Left lung (tissue), 10 donors: ENCODE measurements around the gene ZFC3H1. TPM values are rescaled to one million over a fixed set of nuclear protein-coding genes. Genes with fewer than 3 reads are reported as not detected.
"Not testable (repeated sequence)": the region's sequence is repeated elsewhere in the genome, so short reads cannot be mapped to it uniquely, and the experiment has no call there.

Experiments
- ATAC-seq: fragments of 200-7000 bp; cut with Tn5 transposase; one replicate; pipeline ENCODE4 v1.9.1; 2020; ENCODE audit warnings: moderate library complexity
- DNase-seq, 4 donors: peaks; one replicate each; pipeline ENCODE4 v3.0.0-alpha.2; 2013 to 2020
- H3K27ac ChIP-seq, 2 donors: fragments of 200-600 bp; sonication (generic) in 1 of 2; one replicate each; pipeline versions ENCODE4 v1.5.0 to v1.8.0; 2020 to 2021
- H3K27me3 ChIP-seq, 2 donors: fragments of 200-600 bp; sonication (generic) in 1 of 2; one replicate each; pipeline versions ENCODE4 v1.5.0 to v1.8.0; 2020 to 2021
- H3K36me3 ChIP-seq, 2 donors: fragments of 200-600 bp; sonication (generic) in 1 of 2; one replicate each; pipeline versions ENCODE4 v1.5.0 to v1.8.0; 2020 to 2021
- H3K4me1 ChIP-seq, 2 donors: fragments of 200-600 bp; one replicate each; pipeline ENCODE4 v1.8.0; 2021
- H3K4me3 ChIP-seq, 2 donors: fragments of 200-600 bp; sonication (generic) in 1 of 2; one replicate each; pipeline versions ENCODE4 v1.5.0 to v1.8.0; 2020 to 2021; ENCODE audit warnings: mild to moderate bottlenecking in 1 of 2
- H3K9me3 ChIP-seq, 2 donors: fragments of 200-600 bp; sonication (generic) in 1 of 2; one replicate each; pipeline versions ENCODE4 v1.5.0 to v1.8.0; 2020 to 2021
- CTCF ChIP-seq, 2 donors: fragments of 200-600 bp; sonication (generic) in 1 of 2; IDR thresholded peaks; one replicate each; pipeline versions ENCODE4 v1.5.0 to v1.8.0; 2021; ENCODE audit warnings: antibody characterized with exemption in 2 of 2
- intact Hi-C, 2 donors: fragments of 100-400 bp; cut with DNase I; formaldehyde crosslinking; loops; one replicate each; pipeline versions ENCODE4 v1.11.2 to v1.14.2; 2022
- polyA plus RNA-seq, 6 donors: library from polyadenylated mRNA; unstranded; fragments of 120-200 nt; gene quantifications; one replicate each; pipeline ENCODE4 v1.2.1, GENCODE V29; 2013; ENCODE audit not compliant: insufficient read length in 6 of 6
- total RNA-seq, 2 donors: library from RNA; stranded (reverse); fragmentation: NEBNext Ultra II Directional; extraction: Animal tissue kit (Norgen Biotek cat#: 25700); gene quantifications; one replicate each; pipeline ENCODE4 v1.2.1, GENCODE V29; 2021
- donor health status: DM: no; HTN: yes; CAD: no.
- donor health status: DM: no; HTN: no; CAD: no.

Gene ZFC3H1
- total and polyA plus RNA-seq, 8 donors = 40.7 to 95.6 (median 71.0) TPM

GRCh38 chr12:71708658-71709057, 45.0 kb upstream of the ZFC3H1 start:
- ATAC-seq = no peak
- Histone ChIP-seq H3K9me3 (peaks cover 0 to 16% of the 10 kb centered on the region in 2 donors), H3K4me1 (no peaks in the 10 kb centered on the region), H3K4me3 (no peak overlapping the region), H3K27me3 (no peaks in the 10 kb centered on the region), H3K36me3 (no peaks in the 10 kb centered on the region), H3K27ac (no peak overlapping the region)
- no peak for TF ChIP-seq CTCF (IDR thresholded peaks at IDR 0.05)
- DNase-seq = no peak
- intact Hi-C loops = no loop called here

- Histone ChIP-seq H3K4me3 (no peak overlapping the region), H3K36me3 (peaks cover 0 to 14% of the 10 kb centered on the region in 2 donors), H3K27me3 (no peaks in the 10 kb centered on the region), H3K9me3 (no peaks in the 10 kb centered on the region), H3K4me1 (no peaks in the 10 kb centered on the region), H3K27ac (no peak overlapping the region)
- ATAC-seq = no peak
- TF ChIP-seq CTCF (IDR thresholded peaks at IDR 0.05) = no peak
- intact Hi-C loops = no loop called here
- DNase-seq = no peak
Measured at GRCh38 chr12:71704920-71705319, 41.3 kb upstream of the ZFC3H1 start.

GRCh38 chr12:71703206-71703605, 39.6 kb upstream of the ZFC3H1 start:
- DNase-seq (no peak), ATAC-seq (no peak)
- Histone ChIP-seq H3K27ac (no peak overlapping the region), H3K27me3 (no peaks in the 10 kb centered on the region), H3K4me1 (no peaks in the 10 kb centered on the region), H3K4me3 (no peak overlapping the region), H3K9me3 (no peaks in the 10 kb centered on the region), H3K36me3 (peaks cover 0 to 31% of the 10 kb centered on the region in 2 donors)
- TF ChIP-seq CTCF (IDR thresholded peaks at IDR 0.05) = no peak
- intact Hi-C loops = no loop called here

GRCh38 chr12:71702590-71702989, 38.9 kb upstream of the ZFC3H1 start:
- H3K9me3 ChIP-seq = no peaks in the 10 kb centered on the region
- no peaks in the 10 kb centered on the region for H3K4me1 ChIP-seq
- intact Hi-C loops = no loop called here
- no peak for TF ChIP-seq CTCF (IDR thresholded peaks at IDR 0.05)
- no peak overlapping the region for H3K4me3 ChIP-seq
- no peaks in the 10 kb centered on the region for H3K27me3 ChIP-seq
- H3K36me3 ChIP-seq = peaks cover 0 to 37% of the 10 kb centered on the region in 2 donors
- no peak for DNase-seq
- H3K27ac ChIP-seq = no peak overlapping the region
- no peak for ATAC-seq

- H3K27me3 ChIP-seq, DNase-seq, H3K4me3 ChIP-seq, H3K4me1 ChIP-seq, H3K9me3 ChIP-seq, ATAC-seq, H3K27ac ChIP-seq, intact Hi-C loops: not testable (repeated sequence)
- H3K36me3 ChIP-seq = peaks cover 0 to 41% of the 10 kb centered on the region in 2 donors
Measured at GRCh38 chr12:71702181-71702580, 38.5 kb upstream of the ZFC3H1 start.

- Histone ChIP-seq H3K27me3 (no peaks in the 10 kb centered on the region), H3K27ac (no peak overlapping the region), H3K9me3 (no peaks in the 10 kb centered on the region), H3K4me3 (no peak overlapping the region), H3K4me1 (no peaks in the 10 kb centered on the region), H3K36me3 (peaks cover 0 to 41% of the 10 kb centered on the region in 2 donors)
- TF ChIP-seq CTCF (IDR thresholded peaks at IDR 0.05) = no peak
- DNase-seq (no peak), ATAC-seq (no peak)
- intact Hi-C loops = no loop called here
Measured at GRCh38 chr12:71695782-71696181, 32.1 kb upstream of the ZFC3H1 start.
